Activated T-cell treated with anti-CD3 and anti-CD28 coated beads for 4 hours (primary cell): ENCODE data around the gene NTF4.
"Not testable (repeated sequence)": the region's sequence is repeated elsewhere in the genome, so short reads cannot be mapped to it uniquely, and the experiment has no call there.

Experiments
- DNase-seq: peaks from one replicate; pipeline ENCODE4 v3.0.0-alpha.2; 2020

Gene NTF4

DNA sequence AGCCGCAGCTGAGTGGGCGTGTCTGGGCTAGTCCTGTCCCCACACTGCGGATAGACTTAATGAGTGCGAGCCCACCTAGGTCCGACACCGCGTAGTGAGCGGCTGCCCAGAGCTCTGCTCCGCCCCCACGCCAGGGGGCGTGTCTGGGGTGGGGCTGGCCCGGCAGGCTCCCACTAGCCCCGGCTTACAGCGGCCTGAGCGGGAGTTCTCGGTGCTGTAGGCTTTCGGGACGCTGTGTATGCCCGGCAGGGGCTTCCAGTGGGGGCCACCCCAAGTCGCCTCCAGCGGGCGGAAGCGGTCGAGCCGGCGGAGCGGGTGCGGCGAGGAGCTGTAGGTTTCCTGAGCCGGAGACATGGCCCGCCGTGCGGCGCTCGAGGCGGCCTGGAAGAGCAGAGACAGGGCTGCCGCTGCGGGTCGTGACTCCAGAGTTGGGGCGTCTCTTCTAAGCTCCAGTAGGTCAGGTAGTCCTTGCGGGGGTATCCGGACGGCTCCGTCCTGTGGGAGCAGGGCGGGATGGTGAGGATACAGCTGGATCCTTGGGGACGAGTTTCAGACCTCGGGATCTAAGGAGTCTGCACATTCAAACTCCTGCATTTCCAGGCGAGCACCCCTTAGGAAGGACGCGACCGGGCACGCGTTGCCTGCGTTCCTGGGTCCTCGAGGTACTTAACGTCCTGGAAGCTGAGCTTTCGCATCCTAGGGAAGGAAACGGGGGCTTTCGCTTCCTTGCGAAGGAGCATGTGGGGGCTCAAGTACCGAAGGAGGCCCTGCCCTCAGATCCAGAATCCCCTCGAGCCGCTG is 8.3 kb downstream of the NTF4 start:
- peak; percentile 35 for DNase-seq

GRCh38 chr19:49050376-49051033 is 14.1 kb downstream of the NTF4 start:
- DNase-seq: not testable (repeated sequence)

DNA sequence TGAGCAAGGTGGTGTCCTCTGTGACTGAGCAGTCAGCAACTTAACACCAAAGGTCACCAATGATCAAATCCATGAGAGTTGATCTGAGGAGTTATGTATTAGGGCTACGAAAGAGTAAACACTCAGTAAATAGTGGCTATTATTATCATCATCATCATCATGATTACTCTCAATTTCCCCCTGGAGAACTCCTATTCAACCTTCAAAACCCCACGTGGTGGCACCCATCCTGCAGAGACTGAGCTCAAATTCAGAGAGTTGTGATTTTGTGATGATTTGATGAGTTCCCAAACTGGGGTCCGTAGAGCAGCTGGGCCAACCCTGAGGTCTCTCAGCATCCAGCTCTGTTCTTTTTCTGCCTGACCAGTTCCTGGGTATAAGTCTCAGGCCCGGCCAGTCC is 14.8 kb downstream of the NTF4 start:
- DNase-seq: not testable (repeated sequence)

DNA sequence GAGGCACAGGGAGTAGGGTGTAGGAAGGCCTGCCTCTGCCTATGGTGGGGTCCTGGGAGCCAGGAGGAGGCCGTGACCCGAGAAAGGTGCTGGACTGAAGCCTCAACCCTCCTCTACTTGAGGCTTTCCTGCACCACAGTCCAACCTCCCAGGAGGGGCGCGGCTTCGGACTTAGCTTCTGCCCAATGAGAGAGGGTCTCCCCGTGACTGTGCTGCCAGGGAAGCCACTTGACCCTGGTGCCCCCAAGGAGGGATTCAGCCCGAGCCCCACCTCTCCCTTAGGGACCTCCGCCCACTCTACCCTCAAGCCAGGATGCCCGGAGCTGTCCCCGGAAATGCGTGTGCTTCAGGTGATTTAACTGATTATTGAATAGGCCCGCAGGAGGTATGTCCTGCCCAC is 15.6 kb downstream of the NTF4 start, which contains the start of gene CGB8:
Gene CGB8, minus strand, starts transcription at position 101 of the 400 bp plus-strand sequence. CDS start 372 bp downstream, outside the sequence.
- DNase-seq: not testable (repeated sequence)

- not testable (repeated sequence) for DNase-seq
Measured at GRCh38 chr19:49043548-49043947, 21.1 kb downstream of the NTF4 start, which contains the start of gene CGB5. Gene CGB5 (plus strand): TSS chr19:49043848. CDS start chr19:49044210, 362 bp downstream.

DNA sequence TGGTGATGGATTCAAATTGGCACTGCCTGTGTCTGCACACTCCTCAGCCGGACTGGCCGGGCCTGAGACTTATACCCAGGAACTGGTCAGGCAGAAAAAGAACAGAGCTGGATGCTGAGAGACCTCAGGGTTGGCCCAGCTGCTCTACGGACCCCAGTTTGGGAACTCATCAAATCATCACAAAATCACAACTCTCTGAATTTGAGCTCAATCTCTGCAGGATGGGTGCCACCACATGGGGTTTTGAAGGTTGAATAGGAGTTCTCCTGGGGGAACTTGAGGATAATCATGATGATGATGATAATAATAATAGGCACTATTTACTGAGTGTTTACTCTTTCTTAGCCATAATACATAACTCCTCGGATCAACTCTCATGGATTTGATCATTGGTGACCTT is 22.0 kb downstream of the NTF4 start:
- DNase-seq: not testable (repeated sequence)

- no peak for DNase-seq
Measured at GRCh38 chr19:49042177-49042576, 22.4 kb downstream of the NTF4 start.

DNA sequence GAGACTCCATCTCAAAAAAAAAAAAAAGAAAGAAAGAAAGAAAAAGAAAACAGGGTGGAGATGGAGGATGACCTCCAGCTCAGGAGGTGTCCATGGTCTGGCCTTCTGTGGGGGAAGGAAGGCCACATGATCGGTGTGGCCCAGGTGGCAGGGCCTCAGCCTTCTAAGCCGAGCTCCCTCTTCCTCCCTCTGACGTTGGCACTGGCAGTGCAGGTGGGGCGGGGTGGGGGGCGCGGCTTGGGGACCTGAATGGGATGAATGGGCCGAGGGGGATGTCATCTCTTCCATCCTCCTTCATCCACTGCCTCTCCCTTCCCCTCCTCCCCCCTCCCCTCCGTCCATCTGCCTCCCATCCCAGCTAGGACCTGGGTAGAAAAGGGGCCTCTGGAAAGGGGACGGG is 24.9 kb downstream of the NTF4 start:
- not testable (repeated sequence) for DNase-seq

DNA sequence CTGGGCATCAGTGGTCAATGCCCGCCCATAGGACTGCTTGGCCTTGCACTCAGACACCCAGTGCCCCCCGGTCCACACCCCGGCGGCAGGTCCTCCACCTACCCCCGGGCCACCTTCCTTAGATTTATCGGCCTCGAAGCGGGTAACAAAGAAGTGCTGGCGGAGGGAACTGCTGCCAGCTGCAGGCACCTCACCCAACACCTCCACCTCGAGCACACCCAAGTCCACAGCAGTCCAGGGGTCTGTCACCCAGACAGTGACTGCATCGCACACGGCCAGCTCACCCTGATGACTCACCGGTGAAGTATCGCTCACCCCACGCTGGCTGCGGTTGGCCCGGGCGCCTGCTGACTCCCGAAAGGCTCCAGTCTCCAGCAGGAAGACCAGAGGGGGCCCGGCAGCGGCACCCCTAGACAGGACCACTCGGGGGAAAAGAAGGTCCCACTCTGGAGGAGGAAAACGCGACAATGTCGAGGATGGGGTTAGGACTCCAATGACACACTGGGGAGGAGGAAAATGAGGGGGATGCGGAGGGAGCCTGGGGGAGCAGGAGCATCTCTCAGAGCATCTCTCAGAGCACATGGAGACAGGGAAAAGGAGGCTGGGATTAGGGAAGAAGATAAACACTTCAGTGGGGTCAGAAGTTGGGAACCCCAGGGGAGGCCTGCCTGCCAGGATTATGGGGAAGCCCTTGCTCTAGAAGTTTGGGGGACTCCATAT is 25.9 kb downstream of the NTF4 start:
- not testable (repeated sequence) for DNase-seq

- not testable (repeated sequence) for DNase-seq
Measured at GRCh38 chr19:49038111-49038510, 26.5 kb downstream of the NTF4 start.

GRCh38 chr19:49036815-49037214 is 27.8 kb downstream of the NTF4 start, which contains the start of gene CGB1:
Gene CGB1 (minus strand): TSS chr19:49036895. CDS start chr19:49036711, 184 bp downstream.
- not testable (repeated sequence) for DNase-seq

- peak; percentile 23 for DNase-seq
Measured at GRCh38 chr19:49031642-49032301, 32.8 kb downstream of the NTF4 start, which contains the start of gene CGB2. Gene CGB2 (plus strand): TSS chr19:49031890. CDS start chr19:49032096, 206 bp downstream.

- DNase-seq: not testable (repeated sequence)
Measured at GRCh38 chr19:49030323-49030722, 34.3 kb downstream of the NTF4 start.

DNA sequence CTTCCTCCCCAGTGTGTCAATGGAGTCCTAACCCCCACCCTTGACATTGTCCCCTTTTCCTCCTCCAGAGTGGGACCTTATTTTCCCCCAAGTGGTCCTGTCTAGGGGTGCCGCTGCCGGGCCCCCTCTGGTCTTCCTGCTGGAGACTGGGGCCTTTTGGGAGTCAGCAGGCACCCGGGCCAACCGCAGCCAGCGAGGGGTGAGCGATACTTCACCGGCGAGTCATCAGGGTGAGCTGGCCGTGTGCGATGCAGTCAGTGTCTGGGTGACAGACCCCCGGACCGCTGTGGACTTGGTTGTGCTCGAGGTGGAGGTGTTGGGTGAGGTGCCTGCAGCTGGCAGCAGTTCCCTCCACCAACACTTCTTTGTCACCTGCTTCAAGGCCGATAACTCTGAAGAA is 34.9 kb downstream of the NTF4 start:
- not testable (repeated sequence) for DNase-seq

GRCh38 chr19:49028686-49029085 is 35.9 kb downstream of the NTF4 start:
- DNase-seq: not testable (repeated sequence)

DNA sequence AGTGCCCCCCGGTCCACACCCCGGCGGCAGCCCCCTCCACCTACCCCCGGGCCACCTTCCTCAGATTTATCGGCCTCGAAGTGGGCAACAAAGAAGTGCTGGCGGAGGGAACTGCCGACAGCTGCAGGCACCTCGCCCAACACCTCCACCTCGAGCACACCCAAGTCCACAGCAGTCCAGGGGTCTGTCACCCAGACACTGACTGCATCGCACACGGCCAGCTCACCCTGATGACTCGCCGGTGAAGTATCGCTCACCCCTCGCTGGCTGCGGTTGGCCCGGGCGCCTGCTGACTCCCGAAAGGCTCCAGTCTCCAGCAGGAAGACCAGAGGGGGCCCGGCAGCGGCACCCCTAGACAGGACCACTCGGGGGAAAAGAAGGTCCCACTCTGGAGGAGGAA is 39.0 kb downstream of the NTF4 start:
- DNase-seq: not testable (repeated sequence)

- DNase-seq: not testable (repeated sequence)
Measured at GRCh38 chr19:49025088-49025487, 39.5 kb downstream of the NTF4 start.

DNA sequence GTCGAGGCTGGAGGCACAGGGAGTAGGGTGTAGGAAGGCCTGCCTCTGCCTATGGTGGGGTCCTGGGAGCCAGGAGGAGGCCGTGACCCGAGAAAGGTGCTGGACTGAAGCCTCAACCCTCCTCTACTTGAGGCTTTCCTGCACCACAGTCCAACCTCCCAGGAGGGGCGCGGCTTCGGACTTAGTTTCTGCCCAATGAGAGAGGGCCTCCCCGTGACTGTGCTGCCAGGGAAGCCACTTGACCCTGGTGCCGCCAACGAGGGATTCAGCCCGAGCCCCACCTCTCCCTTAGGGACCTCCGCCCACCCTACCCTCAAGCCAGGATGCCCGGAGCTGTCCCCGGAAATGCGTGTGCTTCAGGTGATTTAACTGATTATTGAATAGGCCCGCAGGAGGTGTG is 40.4 kb downstream of the NTF4 start, which contains the start of gene CGB3:
Gene CGB3, minus strand, starts transcription at position 101 of the 400 bp plus-strand sequence. CDS start 362 bp downstream, outside the sequence.
- DNase-seq: not testable (repeated sequence)

- no peak for DNase-seq
Measured at GRCh38 chr19:49022116-49022515, 42.5 kb downstream of the NTF4 start.

GRCh38 chr19:49020931-49021895 is 43.4 kb downstream of the NTF4 start:
- no peak for DNase-seq

DNA sequence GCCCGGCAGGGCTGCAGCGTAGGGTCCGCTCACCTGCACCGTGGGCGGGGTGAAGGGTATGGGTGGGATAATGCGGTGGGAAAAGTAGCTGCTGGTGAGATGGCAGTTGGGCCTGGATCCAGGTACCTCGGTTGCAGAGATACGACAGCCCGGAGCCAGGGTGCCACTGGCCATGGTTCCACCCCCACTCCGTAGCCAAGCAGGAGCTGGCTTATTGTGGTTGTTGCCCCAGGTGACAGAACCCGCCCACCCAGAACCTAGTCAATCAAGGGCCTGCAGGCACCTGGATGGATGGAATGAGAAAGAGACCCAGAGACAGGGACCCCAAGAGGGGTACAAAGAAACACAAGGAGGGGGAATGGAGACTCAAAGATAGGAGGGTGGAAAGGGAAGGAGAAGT is 44.3 kb downstream of the NTF4 start:
- no peak for DNase-seq
